DOHH2 (cell line): Measurements from ENCODE around the gene ROS1.

Experiments used
- EZH2phosphoT487 ChIP-seq: fragments of 200-600 bp; sonication (generic); IDR thresholded peaks from 2 replicates; pipeline ENCODE4 v1.6.1; 2017; ENCODE audit warnings: borderline replicate concordance, mild to moderate bottlenecking, antibody characterized with exemption, low read length, moderate library complexity, mixed read lengths
- TF ChIP-seq, protein P1 (sequence below): fragments of 200-600 bp; sonication (generic); IDR thresholded peaks from one replicate; pipeline ENCODE4 v1.5.1; 2014; ENCODE audit warnings: antibody characterized with exemption, mild to moderate bottlenecking, low read depth, low read length; ENCODE audit not compliant: poor library complexity, severe bottlenecking

DNA sequence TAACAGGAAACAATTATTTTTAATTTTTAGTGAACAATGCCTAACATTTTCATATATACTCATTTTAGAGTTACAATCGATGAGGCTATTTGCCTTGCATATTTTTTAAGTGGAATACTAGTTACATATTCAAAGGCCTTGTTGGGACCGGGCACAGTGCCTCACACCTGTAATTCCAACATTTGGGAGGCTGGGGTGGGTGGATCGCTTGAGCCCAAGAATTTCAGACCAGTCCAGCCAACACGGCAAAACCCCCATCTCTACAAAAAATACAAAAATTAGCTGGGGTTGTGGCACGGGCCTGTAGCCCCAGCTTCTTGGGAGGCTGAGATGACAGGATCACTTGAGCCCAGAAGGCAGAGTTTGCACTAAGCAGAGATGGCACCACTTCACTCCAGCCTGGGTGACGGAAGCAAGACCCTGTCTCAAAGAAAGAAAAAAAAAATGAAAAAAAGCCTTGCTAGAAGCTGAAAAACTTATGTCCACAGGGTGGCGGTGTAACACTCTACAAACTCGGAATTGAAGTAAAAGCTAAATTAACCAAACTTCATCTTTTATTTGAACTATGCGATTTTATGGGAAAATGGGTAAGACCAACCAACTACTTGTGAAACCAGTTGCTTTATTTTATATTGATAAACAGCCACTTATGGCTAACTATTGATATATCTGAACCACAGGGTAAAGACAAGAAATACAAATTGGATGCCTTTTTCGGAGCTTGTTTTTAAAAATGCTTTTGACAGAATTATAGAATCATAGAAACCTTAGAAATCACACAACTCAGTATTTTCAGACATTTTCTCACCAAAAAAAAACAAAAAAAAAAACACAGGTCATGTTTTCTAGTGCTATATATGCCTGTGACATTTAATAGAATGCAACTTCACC is 24.1 kb upstream of the ROS1 start:
- TF ChIP-seq, protein P1, sequence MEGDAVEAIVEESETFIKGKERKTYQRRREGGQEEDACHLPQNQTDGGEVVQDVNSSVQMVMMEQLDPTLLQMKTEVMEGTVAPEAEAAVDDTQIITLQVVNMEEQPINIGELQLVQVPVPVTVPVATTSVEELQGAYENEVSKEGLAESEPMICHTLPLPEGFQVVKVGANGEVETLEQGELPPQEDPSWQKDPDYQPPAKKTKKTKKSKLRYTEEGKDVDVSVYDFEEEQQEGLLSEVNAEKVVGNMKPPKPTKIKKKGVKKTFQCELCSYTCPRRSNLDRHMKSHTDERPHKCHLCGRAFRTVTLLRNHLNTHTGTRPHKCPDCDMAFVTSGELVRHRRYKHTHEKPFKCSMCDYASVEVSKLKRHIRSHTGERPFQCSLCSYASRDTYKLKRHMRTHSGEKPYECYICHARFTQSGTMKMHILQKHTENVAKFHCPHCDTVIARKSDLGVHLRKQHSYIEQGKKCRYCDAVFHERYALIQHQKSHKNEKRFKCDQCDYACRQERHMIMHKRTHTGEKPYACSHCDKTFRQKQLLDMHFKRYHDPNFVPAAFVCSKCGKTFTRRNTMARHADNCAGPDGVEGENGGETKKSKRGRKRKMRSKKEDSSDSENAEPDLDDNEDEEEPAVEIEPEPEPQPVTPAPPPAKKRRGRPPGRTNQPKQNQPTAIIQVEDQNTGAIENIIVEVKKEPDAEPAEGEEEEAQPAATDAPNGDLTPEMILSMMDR: peak; percentile 73
- TF ChIP-seq EZH2phosphoT487: no peak
